Renal pelvis (tissue), 4 donors: ENCODE measurements around the gene TMEM255B. TPM values are rescaled to one million over a fixed set of nuclear protein-coding genes. Genes with fewer than 3 reads are reported as not detected.
"Not testable (repeated sequence)": the region's sequence is repeated elsewhere in the genome, so short reads cannot be mapped to it uniquely, and the experiment has no call there.

Experiments used
- DNase-seq: peaks from one replicate; pipeline ENCODE4 v3.0.0-alpha.2; 2013
- polyA plus RNA-seq, 3 donors: library from polyadenylated mRNA; unstranded; fragments of 120-200 nt; gene quantifications; one replicate each; pipeline ENCODE4 v1.2.1, GENCODE V29; 2013; ENCODE audit not compliant: insufficient read length in 3 of 3

TMEM255B gene
- polyA plus RNA-seq, 3 donors, result 7.1 to 9.5 (median 8.4) TPM

GRCh38 chr13:113815151-113816058 lies 56.4 kb downstream of the TMEM255B start:
- DNase-seq, result no peak

DNA sequence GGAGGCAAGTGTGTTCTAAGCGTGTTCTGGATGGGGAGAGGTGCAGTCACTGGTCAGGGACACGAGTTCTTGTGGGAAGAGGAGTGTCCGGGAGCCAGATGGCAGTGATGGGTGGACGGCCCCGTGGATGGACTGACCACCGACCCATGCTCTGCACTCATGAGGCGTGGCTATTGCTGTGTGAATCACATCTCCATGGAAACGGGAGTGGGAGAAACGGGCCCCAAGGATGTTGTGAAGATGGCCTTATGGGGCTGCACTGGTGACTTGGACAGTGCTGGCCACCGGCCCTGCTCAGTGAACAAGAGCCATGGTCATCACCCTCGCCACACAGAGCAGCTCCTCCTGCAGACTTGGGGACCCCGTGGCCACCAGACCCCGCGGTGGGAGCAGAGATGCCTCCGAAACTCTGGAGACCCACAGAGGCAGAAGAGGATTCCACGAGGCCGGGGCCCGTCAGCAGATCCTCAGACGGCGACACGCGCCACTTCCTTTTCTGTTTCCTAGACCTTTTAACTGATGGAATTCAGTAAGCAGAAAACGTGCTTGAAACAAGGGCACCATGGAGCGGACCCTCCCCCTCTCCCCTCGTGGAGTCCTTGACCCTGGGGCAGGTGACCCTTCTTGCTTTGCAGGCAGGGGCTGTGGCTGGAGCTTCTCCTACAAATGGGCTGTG lies 57.4 kb downstream of the TMEM255B start:
- no peak for DNase-seq

DNA sequence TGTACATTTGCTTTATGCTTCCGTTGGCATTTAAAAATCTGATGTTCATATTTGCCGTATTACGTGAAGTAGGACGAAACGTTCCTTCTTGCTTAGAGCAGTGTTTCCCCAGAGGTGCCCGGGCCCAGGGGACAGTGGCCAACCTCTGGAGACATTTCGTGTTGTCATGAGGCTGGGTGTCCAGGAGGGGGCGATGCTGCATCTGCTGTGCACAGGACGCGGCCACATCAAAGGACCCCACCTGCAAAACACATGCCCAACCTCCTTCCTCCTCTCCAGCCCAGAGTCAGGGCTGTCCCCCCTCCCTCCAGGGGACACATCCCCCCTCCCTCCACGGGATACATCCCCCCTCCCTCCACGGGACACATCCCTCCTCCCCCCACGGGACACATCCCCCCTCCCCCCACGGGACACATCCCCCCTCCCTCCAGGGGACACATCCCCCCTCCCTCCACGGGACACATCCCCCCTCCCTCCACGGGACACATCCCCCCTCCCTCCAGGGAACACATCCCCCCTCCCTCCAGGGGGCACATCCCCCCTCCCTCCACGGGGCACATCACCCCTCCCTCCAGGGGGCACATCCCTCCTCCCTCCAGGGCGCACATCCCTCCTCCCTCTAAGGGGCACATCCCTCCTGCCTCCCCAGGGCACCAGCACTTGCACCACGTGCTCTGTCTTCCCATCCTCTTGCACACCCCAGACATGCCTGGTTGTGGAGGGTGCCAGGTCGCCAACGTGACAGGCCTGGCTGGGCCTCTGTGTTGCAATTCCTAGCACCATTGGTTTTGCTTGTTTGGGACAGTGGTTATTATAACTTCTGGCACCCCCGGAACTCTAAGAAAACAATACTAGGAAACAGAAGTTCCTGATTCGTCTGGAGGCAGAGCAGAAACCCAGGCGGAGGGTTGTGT lies 58.2 kb downstream of the TMEM255B start:
- peak; percentile 80 for DNase-seq

GRCh38 chr13:113817860-113818691 lies 59.0 kb downstream of the TMEM255B start:
- no peak for DNase-seq

DNA sequence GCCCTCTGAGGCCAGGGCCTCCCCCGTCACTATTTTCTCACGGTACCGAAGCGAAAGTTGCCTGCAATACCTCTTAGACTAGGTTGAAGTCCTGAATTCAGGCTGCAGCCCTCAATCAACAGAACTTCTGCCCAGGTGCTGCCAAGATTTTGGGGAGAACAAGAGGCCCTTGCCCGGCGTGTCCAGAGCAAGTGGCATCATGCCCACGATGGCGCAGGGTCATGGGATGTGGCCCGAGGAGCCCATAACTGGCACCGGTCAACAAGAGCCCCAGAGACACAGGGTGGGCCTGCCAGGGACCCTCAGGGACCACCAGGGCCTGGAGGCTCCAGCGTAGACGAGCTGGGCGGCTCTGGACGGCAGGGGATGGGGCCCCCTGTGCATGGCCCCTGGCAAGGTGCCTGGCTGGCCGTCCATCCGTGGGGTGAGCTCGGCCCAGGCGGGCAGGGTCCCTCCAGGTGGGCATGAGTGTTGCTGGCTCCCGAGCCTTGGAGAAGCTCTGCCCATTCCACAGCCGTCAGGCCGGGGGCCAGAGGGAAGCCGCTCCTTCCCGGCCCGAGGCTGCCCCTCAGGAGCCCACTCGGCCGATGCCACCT lies 59.8 kb downstream of the TMEM255B start:
- DNase-seq, result no peak

- no peak for DNase-seq
Observed at GRCh38 chr13:113819341-113819730, 60.3 kb downstream of the TMEM255B start.

DNA sequence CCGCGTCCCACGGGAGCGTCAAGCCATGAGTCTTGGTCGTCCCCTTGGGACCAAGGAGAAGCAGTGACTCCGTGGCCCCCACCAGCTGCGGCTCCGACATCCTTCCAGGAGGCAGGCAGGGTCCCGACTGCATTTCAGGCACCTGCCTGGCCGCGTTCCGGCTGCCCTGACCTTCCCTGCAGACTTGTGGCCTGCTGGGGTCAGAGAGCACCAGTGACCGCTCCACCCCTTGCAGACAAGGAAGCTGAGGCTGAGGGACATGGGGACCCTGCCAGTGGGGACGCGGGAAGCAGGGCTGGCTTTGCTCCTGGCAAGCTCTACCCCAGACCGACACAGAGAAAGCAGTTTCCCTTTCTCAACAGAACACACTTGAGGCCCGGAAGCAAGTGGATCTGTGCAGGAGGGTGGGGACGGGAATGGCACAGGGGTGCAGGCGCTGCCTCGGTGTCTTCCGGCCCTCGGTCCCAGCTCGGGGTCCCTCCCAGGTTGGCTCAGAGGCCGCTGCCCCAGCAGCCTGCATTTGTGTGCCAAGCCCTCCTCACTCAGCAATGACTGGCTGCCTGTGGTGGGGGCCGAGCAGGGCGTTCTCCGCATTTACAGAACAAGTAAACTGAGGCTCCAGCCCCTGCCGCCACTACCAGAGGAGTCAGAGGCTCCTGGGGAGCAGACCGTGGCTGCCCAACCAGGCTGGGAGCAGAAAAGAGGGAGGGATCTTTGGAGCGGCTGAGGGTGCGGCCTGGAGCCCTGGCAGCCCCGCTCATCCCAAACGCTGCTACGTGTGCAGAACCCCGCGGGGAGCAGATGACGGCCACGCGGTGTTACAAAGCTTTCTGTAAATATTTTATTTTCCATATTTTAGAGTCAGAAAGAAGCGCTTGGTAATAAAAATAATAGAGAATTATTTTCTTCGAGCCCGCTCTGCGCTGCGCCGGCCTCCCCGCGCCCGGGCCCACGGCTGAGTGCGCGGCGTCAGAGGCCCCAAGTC lies 61.0 kb downstream of the TMEM255B start:
- DNase-seq, result no peak

- no peak for DNase-seq
Observed at GRCh38 chr13:113820813-113821651, 62.0 kb downstream of the TMEM255B start.

GRCh38 chr13:113821847-113822246 lies 62.8 kb downstream of the TMEM255B start:
- no peak for DNase-seq

DNA sequence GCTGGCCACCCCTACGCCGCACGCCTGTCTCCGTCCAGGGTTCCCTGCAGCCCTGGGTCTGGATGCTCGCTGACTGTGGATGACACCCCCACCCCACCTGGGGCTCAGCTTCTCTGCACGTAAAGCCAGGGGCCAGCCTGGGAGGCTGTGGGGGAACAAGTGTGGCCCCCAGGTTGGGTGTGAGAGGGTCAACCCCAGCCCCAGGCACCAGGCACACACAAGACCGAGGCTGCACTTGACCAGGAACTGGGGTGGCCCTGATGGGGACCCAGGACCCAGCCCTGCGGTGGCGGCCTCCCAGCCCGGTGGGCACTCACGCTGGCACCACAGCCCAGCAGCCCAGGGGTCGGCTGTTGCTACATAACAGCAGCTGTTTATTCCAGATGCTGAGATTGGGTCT lies 63.2 kb downstream of the TMEM255B start:
- no peak for DNase-seq

DNA sequence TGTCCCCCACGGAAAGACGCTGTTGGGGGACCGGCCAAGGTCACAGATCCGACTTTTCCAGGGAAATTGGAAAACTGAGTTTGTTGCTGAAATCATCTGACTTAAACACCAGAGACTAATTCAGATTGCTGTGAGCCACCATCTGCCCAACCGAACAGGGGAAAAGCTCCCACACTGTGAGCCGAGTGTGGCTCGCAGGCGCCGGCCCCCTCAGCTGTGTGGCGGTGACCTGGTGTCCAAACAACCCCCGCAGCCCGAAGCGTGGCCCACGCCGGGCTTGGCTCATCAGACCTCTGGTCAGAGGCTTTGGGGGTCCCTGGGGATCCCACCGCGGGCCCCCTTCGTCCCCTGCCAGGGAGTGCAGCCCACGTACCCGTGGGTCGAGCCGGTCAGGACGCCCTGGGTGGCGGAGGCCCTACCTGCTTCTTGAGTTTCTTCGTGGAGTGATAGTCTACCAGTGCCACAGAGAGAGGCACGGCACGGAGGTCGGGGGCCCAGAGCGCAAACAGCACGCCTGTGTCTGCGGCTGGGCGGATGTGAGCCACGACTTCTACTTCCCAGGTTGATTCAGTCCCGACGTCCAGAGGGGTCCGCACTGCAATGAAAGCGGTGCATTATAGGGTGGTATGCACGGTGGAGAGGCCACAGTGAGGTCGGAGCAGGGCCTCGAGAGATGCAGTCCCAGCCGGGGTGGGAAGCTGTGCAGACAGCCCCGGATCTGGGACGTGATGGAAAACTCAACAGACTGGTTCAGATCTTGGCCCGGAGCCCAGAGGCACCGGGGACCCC lies 64.1 kb downstream of the TMEM255B start:
- no peak for DNase-seq

GRCh38 chr13:113823771-113824170 lies 64.7 kb downstream of the TMEM255B start:
- no peak for DNase-seq

GRCh38 chr13:113825841-113826240 lies 66.8 kb downstream of the TMEM255B start:
- DNase-seq, result no peak

- DNase-seq, result not testable (repeated sequence)
Observed at GRCh38 chr13:113826446-113826845, 67.4 kb downstream of the TMEM255B start.

- no peak for DNase-seq
Observed at GRCh38 chr13:113827021-113827420, 68.0 kb downstream of the TMEM255B start.

DNA sequence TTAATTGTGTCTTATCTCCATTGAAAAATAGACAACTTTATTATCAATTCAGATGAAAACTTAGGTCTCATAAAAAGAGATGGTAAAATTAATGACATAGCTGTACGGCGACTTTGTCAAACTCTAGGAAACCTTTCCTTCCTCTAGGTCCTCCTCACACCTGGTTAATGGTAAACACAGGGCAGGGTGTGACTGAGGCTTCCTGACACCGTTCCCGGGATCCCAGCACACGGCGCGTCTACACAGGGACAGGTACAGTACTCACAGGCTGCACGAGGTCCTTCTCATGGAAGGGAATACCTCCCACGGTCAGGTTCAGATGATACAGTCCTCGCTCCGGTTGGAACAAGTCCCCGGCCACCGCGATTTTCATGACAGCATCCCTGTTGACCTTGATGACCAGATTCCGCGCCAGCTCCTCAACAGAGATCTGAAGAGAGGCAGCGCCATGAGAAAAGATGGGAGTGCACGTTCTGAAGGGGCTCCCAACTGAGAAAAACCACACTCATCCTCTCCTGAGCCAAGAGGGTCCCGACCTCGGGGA lies 69.3 kb downstream of the TMEM255B start:
- DNase-seq, result no peak

- not testable (repeated sequence) for DNase-seq
Observed at GRCh38 chr13:113830426-113830950, 71.5 kb downstream of the TMEM255B start.
